ENCODE results near the gene GPR21.

Gene GPR21

DNA sequence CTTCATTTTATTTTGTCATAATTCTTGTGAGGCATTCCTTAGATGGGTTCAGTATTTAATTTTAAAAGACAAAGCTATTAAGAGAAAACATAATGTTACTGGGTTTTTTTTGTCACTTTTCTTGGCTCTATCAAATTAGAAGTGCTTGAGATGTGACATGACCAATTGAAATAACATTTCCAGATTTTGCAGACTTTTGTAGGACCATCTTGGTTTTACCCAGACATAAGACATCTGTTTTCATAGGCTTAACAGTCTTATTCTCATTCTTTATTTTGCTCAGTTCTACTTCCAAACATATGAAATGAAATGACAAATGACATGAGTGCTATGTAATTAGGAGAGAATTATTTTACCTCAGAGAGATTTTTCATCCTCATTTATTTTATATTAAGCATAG lies 19.6 kb downstream of the GPR21 start:
- Mint-ChIP-seq H3K36me3 (ENCODE audit: low read depth) (peaks cover 34% of the 10 kb centered on the region), H3K4me3 (no peak overlapping the region), H3K9me3 (peaks cover 3% of the 10 kb centered on the region), H3K27ac (no peak overlapping the region), H3K4me1 (no peaks in the 10 kb centered on the region), H3K27me3 (ENCODE audit: low read depth, poor library complexity) (no peaks in the 10 kb centered on the region)
- no peak for DNase-seq
- TF ChIP-seq CTCF (IDR thresholded peaks at IDR 0.05), result no peak

GRCh38 chr9:123053711-123054110 lies 20.2 kb downstream of the GPR21 start:
- H3K36me3 Mint-ChIP-seq (ENCODE audit: low read depth), result peaks cover 35% of the 10 kb centered on the region
- no peak overlapping the region for H3K27ac Mint-ChIP-seq
- DNase-seq, result no peak
- no peak for TF ChIP-seq CTCF (IDR thresholded peaks at IDR 0.05)
- peaks cover 3% of the 10 kb centered on the region for H3K9me3 Mint-ChIP-seq
- no peaks in the 10 kb centered on the region for H3K27me3 Mint-ChIP-seq (ENCODE audit: low read depth, poor library complexity)
- H3K4me1 Mint-ChIP-seq, result no peaks in the 10 kb centered on the region
- H3K4me3 Mint-ChIP-seq, result no peak overlapping the region

GRCh38 chr9:123058834-123059233 lies 25.4 kb downstream of the GPR21 start:
- Mint-ChIP-seq H3K4me1 (no peaks in the 10 kb centered on the region), H3K36me3 (ENCODE audit: low read depth) (peaks cover 47% of the 10 kb centered on the region), H3K9me3 (peaks cover 3% of the 10 kb centered on the region), H3K27ac (no peak overlapping the region), H3K4me3 (no peak overlapping the region), H3K27me3 (ENCODE audit: low read depth, poor library complexity) (no peaks in the 10 kb centered on the region)
- no peak for TF ChIP-seq CTCF (IDR thresholded peaks at IDR 0.05)
- no peak for DNase-seq

GRCh38 chr9:123059472-123060220 lies 26.2 kb downstream of the GPR21 start:
- peaks cover 3% of the 10 kb centered on the region for H3K9me3 Mint-ChIP-seq
- H3K27ac Mint-ChIP-seq, result no peak overlapping the region
- H3K27me3 Mint-ChIP-seq (ENCODE audit: low read depth, poor library complexity), result no peaks in the 10 kb centered on the region
- H3K4me3 Mint-ChIP-seq, result no peak overlapping the region
- DNase-seq, result no peak
- no peaks in the 10 kb centered on the region for H3K4me1 Mint-ChIP-seq
- peaks cover 41% of the 10 kb centered on the region for H3K36me3 Mint-ChIP-seq (ENCODE audit: low read depth)
- no peak for TF ChIP-seq CTCF (IDR thresholded peaks at IDR 0.05)

DNA sequence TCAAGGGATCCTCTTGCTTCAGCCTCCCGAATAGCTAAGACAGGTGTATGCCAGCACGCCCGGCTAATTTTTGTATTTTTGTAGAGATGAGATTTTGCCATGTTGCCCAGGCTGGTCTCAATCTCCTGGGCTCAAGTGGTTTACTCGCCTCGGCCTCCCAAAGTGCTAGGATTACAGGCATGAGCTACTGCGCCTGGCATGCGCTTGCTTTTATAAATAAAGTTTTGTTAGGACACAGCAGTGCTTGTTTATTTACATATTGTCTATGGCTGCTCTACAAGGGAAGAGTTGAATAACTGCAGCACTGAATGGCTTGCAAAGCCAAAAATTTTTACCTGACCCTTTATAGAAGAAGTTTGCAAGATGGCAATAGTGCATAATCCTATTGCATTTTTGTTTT lies 27.7 kb downstream of the GPR21 start:
- peaks cover 37% of the 10 kb centered on the region for H3K36me3 Mint-ChIP-seq (ENCODE audit: low read depth)
- no peak overlapping the region for H3K4me3 Mint-ChIP-seq
- H3K27ac Mint-ChIP-seq, result no peak overlapping the region
- H3K4me1 Mint-ChIP-seq, result no peaks in the 10 kb centered on the region
- no peak for TF ChIP-seq CTCF (IDR thresholded peaks at IDR 0.05)
- H3K27me3 Mint-ChIP-seq (ENCODE audit: low read depth, poor library complexity), result no peaks in the 10 kb centered on the region
- no peak for DNase-seq
- H3K9me3 Mint-ChIP-seq, result no peaks in the 10 kb centered on the region
